A673 (cell line): ENCODE measurements around the gene RTEL1. TPM values are rescaled to one million over a fixed set of nuclear protein-coding genes. Genes with fewer than 3 reads are reported as not detected.

Source experiments
- BruUV-seq: library from RNA; stranded (reverse); fragments of 400-500 nt; replicated peaks from 2 replicates; lab custom pipeline; 2021; lab: Mats Ljungman, UMichigan
- CTCF ChIA-PET: fragments of 300-600 bp; sonication (Branson Sonifier 250); formaldehyde crosslinking; loops from one replicate; lab custom pipeline; 2022; ENCODE audit warnings: antibody characterized with exemption; lab: Charles Lee
- POLR2A ChIA-PET: fragments of 300-600 bp; sonication (Branson Sonifier 250); formaldehyde crosslinking; loops from one replicate; lab custom pipeline; 2022; ENCODE audit warnings: antibody characterized with exemption; ENCODE audit not compliant: low non-redundant PET; lab: Charles Lee
- DNase-seq: peaks from one replicate; pipeline ENCODE4 v3.0.0-alpha.2; 2015; ENCODE audit warnings: low spot score
- H3K27ac ChIP-seq: fragments of 200-600 bp; sonication (generic); 2 replicates; pipeline ENCODE4 v1.5.1; 2016; ENCODE audit warnings: mixed run types, low read depth, mild to moderate bottlenecking, mixed read lengths, antibody characterized with exemption, low read length; ENCODE audit not compliant: poor library complexity, severe bottlenecking
- H3K27me3 ChIP-seq: fragments of 200-600 bp; sonication (generic); replicated peaks from 2 replicates; pipeline ENCODE4 v1.6.1; 2017; ENCODE audit warnings: mixed run types, low read depth, mild to moderate bottlenecking, mixed read lengths, antibody characterized with exemption, low read length; ENCODE audit not compliant: insufficient read depth, poor library complexity
- H3K36me3 ChIP-seq: fragments of 200-600 bp; sonication (generic); 2 replicates; pipeline ENCODE4 v1.6.1; 2016; ENCODE audit warnings: mixed run types, mild to moderate bottlenecking, mixed read lengths, antibody characterized with exemption, low read length; ENCODE audit not compliant: insufficient read depth, poor library complexity, severe bottlenecking
- H3K4me1 ChIP-seq: fragments of 200-600 bp; sonication (generic); 2 replicates; pipeline ENCODE4 v1.6.1; 2017; ENCODE audit warnings: mixed run types, mild to moderate bottlenecking, mixed read lengths, antibody characterized with exemption, low read length; ENCODE audit not compliant: insufficient read depth, poor library complexity, severe bottlenecking
- H3K4me3 ChIP-seq: fragments of 200-600 bp; sonication (generic); 2 replicates; pipeline ENCODE4 v1.5.1; 2016; ENCODE audit warnings: low read depth, mixed run types, mild to moderate bottlenecking, mixed read lengths, low read length; ENCODE audit not compliant: poor library complexity, severe bottlenecking
- H3K9me3 ChIP-seq: fragments of 200-600 bp; sonication (generic); 2 replicates; pipeline ENCODE4 v1.6.1; 2016; ENCODE audit warnings: mixed run types, low read depth, mild to moderate bottlenecking, mixed read lengths, antibody characterized with exemption, low read length; ENCODE audit not compliant: poor library complexity, severe bottlenecking
- CTCF ChIP-seq: fragments of 300-800, 200-600 bp; sonication (generic); conservative IDR thresholded peaks from 2 replicates; pipeline ENCODE4 v1.5.1; 2017; ENCODE audit warnings: low read depth, mild to moderate bottlenecking, antibody characterized with exemption, low read length, moderate library complexity, mixed read lengths
- EZH2 ChIP-seq: fragments of 200-600 bp; sonication (generic); IDR thresholded peaks from 2 replicates; pipeline ENCODE4 v1.6.1; 2017; ENCODE audit warnings: borderline replicate concordance, low read depth, mild to moderate bottlenecking, mixed read lengths, antibody characterized with exemption, low read length; ENCODE audit not compliant: poor library complexity, severe bottlenecking
- intact Hi-C: fragments of 100-400 bp; cut with micrococcal nuclease; formaldehyde crosslinking; loops from one replicate; pipeline ENCODE4 v1.10.0; 2022; ENCODE audit not compliant: unreplicated experiment
- total RNA-seq: library from RNA; stranded (reverse); gene quantifications from 2 replicates; pipeline ENCODE4 v1.2.3, GENCODE V29; 2021

The RTEL1 gene
- total RNA-seq, 1 experiment from 2014 or later: 45.6 TPM

DNA sequence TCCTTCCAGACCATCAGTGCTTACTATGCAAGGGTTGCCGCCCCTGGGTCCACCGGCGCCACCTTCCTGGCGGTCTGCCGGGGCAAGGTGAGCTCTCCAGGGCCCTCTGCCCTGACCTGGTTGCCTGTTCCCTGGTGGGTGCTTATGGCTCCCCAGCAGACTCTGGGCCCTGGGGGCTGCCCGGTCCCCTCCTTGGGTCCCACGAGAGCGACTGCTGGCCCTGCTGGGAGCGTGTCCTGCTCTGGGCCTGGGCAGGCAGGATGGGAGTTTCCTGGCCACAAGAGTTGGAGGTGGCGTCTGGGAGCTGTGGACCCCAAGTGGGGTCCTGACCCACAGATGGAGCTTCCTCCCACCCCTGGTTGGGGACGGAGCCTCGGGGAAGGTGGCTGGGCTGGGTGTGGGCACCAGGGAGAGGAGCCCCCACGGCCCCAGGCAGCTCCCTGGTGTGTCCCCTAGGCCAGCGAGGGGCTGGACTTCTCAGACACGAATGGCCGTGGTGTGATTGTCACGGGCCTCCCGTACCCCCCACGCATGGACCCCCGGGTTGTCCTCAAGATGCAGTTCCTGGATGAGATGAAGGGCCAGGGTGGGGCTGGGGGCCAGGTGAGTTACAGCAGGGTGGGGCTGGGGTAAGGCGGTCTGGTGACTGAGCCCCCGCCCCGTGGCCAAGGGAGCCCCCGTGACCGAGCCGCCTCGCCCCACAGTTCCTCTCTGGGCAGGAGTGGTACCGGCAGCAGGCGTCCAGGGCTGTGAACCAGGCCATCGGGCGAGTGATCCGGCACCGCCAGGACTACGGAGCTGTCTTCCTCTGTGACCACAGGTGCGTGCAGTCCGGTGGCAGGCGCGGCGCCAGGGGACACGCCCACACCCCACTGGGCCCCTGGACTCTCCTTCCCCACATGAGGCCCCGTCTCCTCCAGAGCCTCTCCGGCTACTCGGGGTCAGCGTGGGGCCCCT lies 31.2 kb downstream of the RTEL1 start:
- TF ChIP-seq CTCF (no peak), EZH2 (no peak)
- DNase-seq: no peak
- Histone ChIP-seq H3K36me3 (peaks cover 3% of the 10 kb centered on the region), H3K4me1 (no peaks in the 10 kb centered on the region), H3K4me3 (no peak overlapping the region), H3K27me3 (no peaks in the 10 kb centered on the region), H3K9me3 (no peaks in the 10 kb centered on the region), H3K27ac (no peak overlapping the region)
- POLR2A ChIA-PET: no interaction called here
- CTCF ChIA-PET: no interaction called here
- BruUV-seq: no TSS peak
- intact Hi-C loops: no loop called here

GRCh38 chr20:63690003-63690897 lies 32.1 kb downstream of the RTEL1 start:
- no peak for DNase-seq
- ChIA-PET POLR2A (no interaction called here), CTCF (no interaction called here)
- intact Hi-C loops: no loop called here
- no peak for TF ChIP-seq CTCF
- no peak for TF ChIP-seq EZH2
- H3K36me3 ChIP-seq: peaks cover 10% of the 10 kb centered on the region
- H3K9me3 ChIP-seq: no peaks in the 10 kb centered on the region
- no peak overlapping the region for H3K4me3 ChIP-seq
- no peaks in the 10 kb centered on the region for H3K27me3 ChIP-seq
- no TSS peak for BruUV-seq
- no peak overlapping the region for H3K27ac ChIP-seq
- H3K4me1 ChIP-seq: no peaks in the 10 kb centered on the region

- POLR2A ChIA-PET: no interaction called here
- Histone ChIP-seq H3K9me3 (no peaks in the 10 kb centered on the region), H3K36me3 (peaks cover 10% of the 10 kb centered on the region), H3K27ac (no peak overlapping the region), H3K4me3 (no peak overlapping the region), H3K4me1 (no peaks in the 10 kb centered on the region), H3K27me3 (no peaks in the 10 kb centered on the region)
- CTCF ChIA-PET: no interaction called here
- BruUV-seq: no TSS peak
- DNase-seq: no peak
- intact Hi-C loops: no loop called here
- TF ChIP-seq EZH2 (no peak), CTCF (no peak)
Observed at GRCh38 chr20:63690898-63691710, 33.0 kb downstream of the RTEL1 start.
